SK-N-MC (cell line): ENCODE results near the gene NPIPA5.

ENCODE experiments used
- EZH2 ChIP-seq: fragments of 200-600 bp; sonication (generic); IDR thresholded peaks from one replicate; pipeline ENCODE4 v1.6.1; 2017; ENCODE audit warnings: antibody characterized with exemption
- POLR2AphosphoS5 ChIP-seq: IDR thresholded peaks from 2 replicates; pipeline ENCODE4 v1.6.1; 2012; ENCODE audit warnings: mild to moderate bottlenecking, low read depth, low read length, borderline replicate concordance

DNA sequence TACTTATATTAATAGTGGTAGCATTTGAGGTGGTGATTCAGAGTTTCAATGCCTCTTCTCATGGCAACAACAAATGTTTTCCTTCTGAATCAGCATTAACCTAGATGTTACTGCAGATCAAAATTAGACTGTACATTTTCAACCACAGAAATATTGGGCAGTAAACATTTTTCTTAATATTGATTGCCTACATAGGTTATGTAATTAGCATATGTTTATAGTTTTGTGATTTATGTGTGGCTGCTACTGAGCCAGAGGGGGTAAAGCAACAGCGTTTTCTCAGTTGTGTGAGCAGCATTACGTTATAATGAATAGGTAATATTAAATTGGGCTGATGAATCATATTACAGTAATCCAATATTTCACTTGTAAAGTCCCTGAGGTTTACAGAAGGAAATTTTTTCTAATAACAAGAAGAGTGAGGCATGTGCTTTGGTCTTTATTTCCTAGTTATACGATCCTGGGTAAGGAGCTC is 37.5 kb upstream of the NPIPA5 start:
- TF ChIP-seq EZH2, result no peak
- TF ChIP-seq POLR2AphosphoS5, result no peak
